Measurements from ENCODE around the gene PNMA8B.

- no peak for TF ChIP-seq CTCF (IDR thresholded peaks at IDR 0.05)
- TF ChIP-seq POLR2A (IDR thresholded peaks at IDR 0.05): no peak
Observed at GRCh38 chr19:46480415-46480814, 15.3 kb downstream of the PNMA8B start.
